Dedifferentiated amniotic fluid mesenchymal stem cell (primary cell): ENCODE measurements around the gene DNLZ.

ENCODE experiments used
- DNase-seq: peaks from one replicate; pipeline ENCODE4 v3.0.0-alpha.2; 2016; ENCODE audit errors: extremely low spot score

Gene DNLZ

DNA sequence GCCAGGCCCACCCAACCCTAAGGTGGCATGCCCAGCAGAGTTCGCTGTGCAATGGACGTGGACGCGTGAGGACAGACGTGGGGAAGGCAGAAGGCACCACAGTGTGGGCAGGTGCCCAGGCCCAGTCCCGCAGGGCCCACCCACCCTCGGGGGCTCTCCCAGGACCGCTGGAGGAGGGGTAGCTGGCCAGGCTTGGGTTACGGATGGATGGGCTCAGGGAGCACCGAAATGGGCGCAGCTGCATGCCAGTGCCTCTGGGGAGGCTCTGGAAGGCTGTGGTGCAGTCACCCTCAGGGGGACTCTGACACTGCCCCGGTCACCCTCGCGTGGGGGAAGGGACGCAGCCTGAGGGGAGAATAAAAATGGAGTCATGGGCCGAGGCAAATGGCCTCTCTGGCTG, 45.8 kb downstream of the DNLZ start:
- no peak for DNase-seq

DNA sequence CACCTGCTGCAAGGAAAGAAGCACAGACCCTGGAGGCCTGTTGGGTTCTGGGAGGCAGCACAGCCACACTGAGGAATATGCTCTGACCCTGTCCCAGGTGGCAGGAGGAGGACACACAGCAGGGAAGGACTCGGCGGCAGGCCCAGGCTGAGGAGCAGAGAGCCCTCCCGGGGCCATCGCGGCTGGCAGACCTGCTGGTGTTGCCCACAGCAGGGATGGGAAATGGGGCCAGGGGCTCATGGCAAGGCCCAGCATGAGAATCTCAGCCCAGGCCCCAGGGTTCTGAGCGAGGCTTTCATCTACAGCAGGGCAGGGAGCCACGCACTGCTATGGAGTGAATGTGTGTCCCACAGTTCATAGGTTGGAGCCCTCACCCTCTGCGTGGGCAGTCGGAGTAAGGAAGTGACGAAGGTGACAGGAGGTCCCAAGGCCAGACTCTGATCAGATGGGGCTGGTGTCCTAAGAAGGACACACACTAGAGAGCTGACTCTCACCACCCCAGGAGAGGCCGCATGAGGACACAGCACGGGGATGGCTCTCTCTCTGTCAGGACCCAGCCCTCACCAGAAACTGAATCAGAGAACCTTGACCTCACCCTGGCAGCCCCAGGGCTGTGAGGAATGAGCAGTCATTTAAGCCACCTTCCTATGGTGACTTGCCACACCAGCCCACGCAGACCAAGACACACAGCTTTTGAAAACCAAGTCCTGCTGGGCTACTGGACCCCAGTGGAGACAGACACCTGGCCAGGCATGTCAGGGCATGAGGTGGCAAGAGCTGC, 46.5 kb downstream of the DNLZ start:
- no peak for DNase-seq

DNA sequence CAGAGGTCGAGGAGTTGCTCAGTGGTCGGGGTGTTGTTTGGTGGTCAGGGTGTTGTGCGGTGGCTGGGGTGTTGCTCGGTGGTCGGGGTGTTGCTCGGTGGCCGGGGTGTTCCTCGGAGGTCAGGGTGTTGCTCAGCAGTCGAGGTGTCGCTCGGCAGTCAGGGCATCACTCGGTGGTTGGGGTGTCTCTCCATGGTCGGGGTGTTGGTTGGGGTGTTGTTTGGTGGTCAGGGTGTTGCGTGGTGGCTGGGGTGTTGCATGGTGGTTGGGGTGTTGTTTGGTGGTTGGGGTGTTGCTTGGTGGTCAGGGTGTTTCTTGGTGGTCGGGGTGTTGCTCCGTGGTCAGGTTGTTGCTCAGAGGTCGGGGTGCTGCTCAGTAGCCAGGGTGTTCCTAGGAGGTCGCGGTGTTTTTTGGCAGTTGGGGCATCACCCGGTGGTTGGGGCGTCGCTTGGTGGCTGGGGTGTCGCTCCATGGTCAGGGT, 47.2 kb downstream of the DNLZ start:
- no peak for DNase-seq

DNA sequence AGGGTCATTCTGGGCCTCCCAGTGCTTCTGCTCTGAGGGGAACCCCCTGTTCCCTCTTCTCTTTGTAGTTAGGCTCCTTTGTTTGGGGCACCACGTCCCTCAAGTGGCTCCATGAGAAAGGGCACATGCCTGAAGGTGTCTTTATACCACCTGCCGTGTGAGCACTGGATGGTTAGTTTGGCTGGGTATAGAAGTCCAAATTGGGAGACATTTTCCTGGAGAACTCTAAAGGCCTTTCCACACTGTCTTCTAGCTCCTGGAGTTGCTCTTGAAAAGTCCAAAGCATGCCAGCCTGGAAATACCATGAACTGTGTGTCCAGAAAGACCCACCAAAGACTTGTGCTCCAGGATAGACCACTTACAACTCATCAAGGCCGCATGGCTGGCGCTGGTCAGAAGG, 48.6 kb downstream of the DNLZ start:
- DNase-seq: no peak

DNA sequence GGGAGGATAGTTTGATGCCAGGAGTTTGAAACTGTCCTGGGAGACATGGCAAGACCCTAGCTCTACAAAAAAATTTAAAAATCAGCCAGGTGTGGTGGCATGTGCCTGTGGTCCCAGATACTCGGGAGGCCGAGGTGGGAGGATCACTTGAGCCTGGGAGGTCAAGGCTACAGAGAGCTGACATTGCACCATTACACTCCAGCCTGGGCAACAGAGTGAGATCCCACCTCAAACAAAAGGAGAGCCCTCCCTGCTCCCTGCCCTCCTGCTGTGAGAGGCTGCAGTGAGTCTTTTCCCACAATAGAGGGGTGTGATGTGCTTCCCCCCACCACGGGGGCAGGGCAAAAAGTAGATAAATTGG, 49.5 kb downstream of the DNLZ start:
- no peak for DNase-seq

DNA sequence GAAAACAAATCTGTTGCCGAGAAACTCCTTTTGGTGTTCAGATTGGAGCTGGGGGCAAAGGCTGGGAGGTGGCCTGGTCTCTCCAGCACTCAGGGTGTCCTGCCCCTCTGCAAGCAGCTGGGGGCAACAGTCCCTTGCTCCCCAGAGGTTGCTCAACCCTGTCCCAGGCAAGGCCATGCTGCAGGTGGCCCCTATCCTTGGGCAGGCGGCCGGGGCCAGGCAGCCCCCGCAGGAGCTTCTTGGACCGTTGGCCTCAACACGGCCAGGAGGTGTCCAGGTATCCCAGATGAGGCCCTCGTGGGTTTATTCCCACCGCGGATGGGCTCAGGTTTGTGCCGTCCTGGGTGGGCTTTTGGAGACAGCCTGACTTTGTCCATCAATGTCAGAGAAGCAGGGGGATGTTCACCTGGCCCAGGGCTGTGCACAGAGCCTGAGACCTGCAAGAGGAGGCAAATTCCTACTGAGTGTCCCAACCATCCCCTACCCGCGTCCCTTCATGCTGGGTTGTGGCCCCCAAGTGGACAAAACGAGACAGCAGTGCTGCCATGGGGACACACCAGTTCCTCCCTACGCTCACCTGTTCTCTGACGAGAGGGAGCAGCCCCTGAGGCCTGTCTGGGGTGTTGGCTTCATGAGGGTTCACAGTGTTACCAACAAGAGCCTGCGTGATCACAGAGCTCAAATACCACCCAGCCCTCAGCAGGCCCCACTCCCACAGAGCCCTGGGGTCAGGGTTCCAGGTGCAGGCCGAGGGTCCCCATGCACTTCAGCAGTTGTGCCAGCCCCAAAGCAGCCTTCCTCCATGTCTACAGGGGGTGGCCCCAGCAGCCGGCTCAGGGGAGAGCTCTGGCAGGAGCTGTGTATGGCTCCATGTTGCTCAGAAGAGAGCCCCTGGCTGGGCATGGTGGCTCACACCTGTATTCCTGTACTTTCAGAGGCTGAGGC, 50.2 kb downstream of the DNLZ start:
- DNase-seq: no peak

DNA sequence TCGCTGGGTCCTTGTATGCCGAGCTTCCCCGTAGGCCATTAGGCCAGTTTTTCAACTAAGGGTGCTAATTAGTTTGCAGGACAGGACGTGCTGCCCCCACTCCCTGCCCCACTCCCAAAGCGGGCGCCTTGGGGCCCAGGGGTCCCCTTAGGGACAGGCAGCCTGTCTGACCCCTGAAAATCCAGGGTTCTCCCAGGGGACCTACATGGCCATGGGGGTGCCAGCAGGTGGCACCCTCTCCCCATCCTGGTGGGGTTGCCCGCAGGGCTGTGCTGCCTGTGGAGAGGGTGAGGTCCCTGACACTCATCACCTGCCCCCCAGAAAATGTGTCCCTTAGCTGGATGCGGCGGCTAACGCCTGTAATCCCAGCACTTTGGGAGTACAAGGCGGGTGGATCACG, 51.1 kb downstream of the DNLZ start:
- no peak for DNase-seq

DNA sequence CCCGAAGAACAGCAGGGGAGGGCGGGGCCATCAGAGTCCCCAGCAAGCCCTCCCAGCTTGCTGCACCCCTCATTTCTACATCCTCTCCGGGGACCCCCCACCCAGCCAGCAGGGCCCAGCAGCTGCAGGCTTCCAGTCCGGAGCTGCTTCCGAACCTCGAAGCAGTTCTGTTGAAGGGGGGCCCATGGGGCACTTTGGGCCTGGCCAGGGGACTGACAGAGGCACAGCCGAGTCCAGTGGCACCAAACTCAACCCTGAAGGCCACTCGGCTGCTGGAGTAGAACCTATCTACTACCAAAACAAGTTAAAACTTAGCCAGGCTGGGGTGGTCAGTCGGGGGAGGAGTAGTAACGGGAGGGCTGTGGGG, 51.6 kb downstream of the DNLZ start:
- no peak for DNase-seq

DNA sequence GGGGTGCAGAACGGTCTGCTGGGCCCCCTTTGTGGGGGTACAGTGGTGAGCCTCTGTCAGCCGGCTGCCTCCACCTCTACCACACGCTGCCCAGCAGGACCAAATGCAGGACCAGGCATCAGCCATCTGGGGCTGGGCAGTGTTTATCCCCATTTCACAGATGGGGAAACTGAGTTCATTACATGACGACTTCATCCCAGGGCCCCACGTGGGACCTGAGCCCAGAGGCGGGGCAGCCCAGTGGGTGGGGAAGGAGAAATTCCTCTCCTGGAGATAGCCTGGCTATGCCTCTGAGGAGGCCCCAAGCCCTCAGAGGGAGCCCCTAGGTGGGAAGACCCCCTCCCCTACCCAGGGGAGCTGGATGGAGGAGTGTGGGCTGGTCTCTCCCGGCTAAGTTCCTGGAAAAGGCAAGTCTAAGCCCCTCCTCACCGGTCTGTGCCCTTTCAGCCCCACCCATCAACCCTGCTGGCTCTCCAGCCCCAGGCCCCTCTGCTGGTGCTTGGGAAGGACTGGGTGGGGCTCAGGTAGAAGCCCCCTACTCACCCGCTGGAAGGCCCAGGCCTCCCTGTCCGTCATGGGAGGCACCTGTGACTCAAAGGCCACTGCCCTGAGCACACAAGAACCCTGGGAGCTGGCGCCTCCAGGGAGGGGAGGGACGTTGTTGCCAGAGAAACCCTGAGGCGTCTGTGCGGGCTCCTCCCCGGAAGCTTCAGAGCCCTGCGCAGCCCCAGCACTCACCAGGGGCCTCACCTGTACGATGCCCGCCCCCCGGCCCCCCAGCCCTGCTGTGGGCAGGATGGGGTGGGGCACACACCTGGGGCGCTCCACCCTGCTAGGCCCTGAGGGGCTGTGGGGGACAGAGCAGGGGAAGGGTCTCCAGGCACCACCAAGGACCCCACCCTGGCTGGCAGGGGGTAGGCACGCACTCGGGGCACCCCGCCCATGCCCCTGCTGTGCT, 52.2 kb downstream of the DNLZ start:
- no peak for DNase-seq

DNA sequence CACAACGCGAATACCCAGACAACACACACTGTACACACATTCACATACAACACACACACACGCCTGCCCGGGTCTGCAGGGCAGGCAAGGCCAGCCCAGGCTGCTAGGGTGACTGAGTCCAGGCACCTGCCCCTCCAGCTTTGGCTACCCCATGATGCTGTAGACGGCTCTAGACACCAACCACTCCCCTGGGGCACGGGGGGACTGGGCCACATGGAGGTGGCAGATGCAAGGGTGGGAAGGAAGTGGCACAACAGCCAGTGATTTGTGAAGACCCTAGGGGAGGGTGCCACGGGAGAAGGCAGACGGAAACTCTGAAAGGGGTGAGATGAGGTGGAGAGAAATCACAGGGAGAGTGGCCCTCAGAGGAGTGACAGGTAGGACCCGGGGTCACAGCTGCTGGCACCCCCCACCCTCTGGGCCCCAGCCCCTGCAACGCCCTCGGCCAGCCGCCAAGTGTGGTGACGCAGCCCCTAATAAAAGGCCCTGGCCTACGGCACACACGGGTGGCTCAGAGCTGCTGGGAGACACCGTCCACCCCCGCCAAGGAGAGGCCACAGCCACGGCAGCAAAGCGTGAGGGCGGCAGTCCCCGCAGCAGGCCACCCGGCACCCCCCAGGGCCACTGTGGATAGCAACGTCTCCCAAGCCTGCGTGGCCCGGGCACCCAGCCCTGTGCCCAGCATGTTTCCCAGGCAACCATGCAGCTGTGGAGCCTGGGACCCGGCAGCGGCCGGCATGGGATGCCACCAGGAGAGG, 53.1 kb downstream of the DNLZ start:
- DNase-seq: no peak

DNA sequence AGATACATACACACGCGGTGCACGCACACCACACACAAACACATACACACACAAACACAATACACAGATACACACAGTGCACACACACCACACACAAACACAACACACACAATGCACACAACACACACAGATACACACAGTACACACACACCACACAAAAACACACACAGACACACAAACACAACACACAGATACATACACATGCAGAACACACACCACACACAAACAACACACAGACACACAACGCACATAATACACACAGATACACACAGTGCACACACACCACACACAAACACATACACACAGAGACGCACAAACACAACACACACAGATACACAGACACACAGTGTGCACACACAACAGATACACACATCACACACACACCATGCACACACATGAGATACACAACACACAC, 53.7 kb downstream of the DNLZ start:
- DNase-seq: no peak
